Right ventricle myocardium inferior (tissue), 1 donor: ENCODE results near the gene PRKN. TPM values are rescaled to one million over a fixed set of nuclear protein-coding genes. Genes with fewer than 3 reads are reported as not detected.
"Not testable (repeated sequence)": the region's sequence is repeated elsewhere in the genome, so short reads cannot be mapped to it uniquely, and the experiment has no call there.

Experiments
- ATAC-seq: fragments of 200-7000 bp; cut with Tn5 transposase; one replicate; pipeline ENCODE4 v1.9.1; 2020; ENCODE audit warnings: mild to moderate bottlenecking, moderate library complexity
- DNase-seq: peaks from one replicate; pipeline ENCODE4 v3.0.0; 2021; ENCODE audit errors: missing footprints
- intact Hi-C: fragments of 100-400 bp; cut with DNase I; formaldehyde crosslinking; loops from one replicate; pipeline ENCODE4 v1.11.0; 2022
- total RNA-seq: library from RNA; stranded (reverse); fragmentation: NEBNext Ultra II Directional; extraction: Animal tissue kit (Norgen Biotek cat#: 25700); gene quantifications from one replicate; pipeline ENCODE4 v1.2.1, GENCODE V29; 2021
- donor health status: DM: no; HTN: yes; CAD: no; lungs with severe emphysema.

The PRKN gene
- total RNA-seq, 1 donor from 2014 or later, result 19.5 TPM

GRCh38 chr6:162580619-162581018 is 146.9 kb downstream of the PRKN start:
- ATAC-seq, result no peak
- intact Hi-C loops, result no loop called here

GRCh38 chr6:162576016-162576415 is 151.6 kb downstream of the PRKN start:
- DNase-seq, result no peak
- intact Hi-C loops, result no loop called here
- no peak for ATAC-seq

More at GRCh38 chr6:162580619-162581018, 146.9 kb downstream of the PRKN start:
- DNase-seq, result no peak

GRCh38 chr6:162572240-162572639 is 155.3 kb downstream of the PRKN start:
- intact Hi-C loops, result no loop called here
- DNase-seq (no peak), ATAC-seq (no peak)

GRCh38 chr6:162568266-162568665 is 159.3 kb downstream of the PRKN start:
- ATAC-seq (no peak), DNase-seq (no peak)
- intact Hi-C loops, result no loop called here

GRCh38 chr6:162562041-162562440 is 165.5 kb downstream of the PRKN start:
- DNase-seq (no peak), ATAC-seq (no peak)
- intact Hi-C loops, result no loop called here

- ATAC-seq (no peak), DNase-seq (no peak)
- intact Hi-C loops, result no loop called here
Observed at GRCh38 chr6:162560891-162561290, 166.7 kb downstream of the PRKN start.

- intact Hi-C loops, result no loop called here
- no peak for ATAC-seq
- no peak for DNase-seq
Observed at GRCh38 chr6:162554531-162554930, 173.0 kb downstream of the PRKN start.

GRCh38 chr6:162546905-162547304 is 180.7 kb downstream of the PRKN start:
- DNase-seq (no peak), ATAC-seq (no peak)
- intact Hi-C loops, result no loop called here

- intact Hi-C loops, result no loop called here
- no peak for ATAC-seq
- DNase-seq, result no peak
Observed at GRCh38 chr6:162543221-162543620, 184.3 kb downstream of the PRKN start.

- no peak for ATAC-seq
- intact Hi-C loops, result no loop called here
- no peak for DNase-seq
Observed at GRCh38 chr6:162541019-162541601, 186.5 kb downstream of the PRKN start.

GRCh38 chr6:162539321-162539720 is 188.2 kb downstream of the PRKN start:
- intact Hi-C loops, result loop anchor here (5.0 to 10.0 kb wide), 3 partner anchors 72 to 305 kb away; partner anchors contain the start of genes PACRG and PRKN
- ATAC-seq (no peak), DNase-seq (no peak)

- ATAC-seq (peak; percentile 86), DNase-seq (peak; percentile 86)
- intact Hi-C loops, result loop anchor here (5.0 to 10.0 kb wide), 3 partner anchors 71 to 304 kb away; partner anchors contain the start of genes PACRG and PRKN
Observed at GRCh38 chr6:162538643-162539064, 188.9 kb downstream of the PRKN start.

- ATAC-seq (peak; percentile 5), DNase-seq (no peak)
- intact Hi-C loops, result loop anchor here (10.0 kb wide), 1 partner anchor 298 kb away; no protein-coding TSS in a partner anchor
Observed at GRCh38 chr6:162533009-162533400, 194.6 kb downstream of the PRKN start.

- ATAC-seq (peak; percentile 43), DNase-seq (no peak)
- intact Hi-C loops, result loop anchor here (10.0 kb wide), 1 partner anchor 298 kb away; no protein-coding TSS in a partner anchor
Observed at GRCh38 chr6:162532283-162533008, 195.1 kb downstream of the PRKN start.

GRCh38 chr6:162531391-162531790 is 196.2 kb downstream of the PRKN start:
- not testable (repeated sequence) for DNase-seq, ATAC-seq
- intact Hi-C loops, result loop anchor here (10.0 kb wide), 1 partner anchor 297 kb away; no protein-coding TSS in a partner anchor

GRCh38 chr6:162528538-162528937 is 199.0 kb downstream of the PRKN start:
- ATAC-seq, result no peak
- no peak for DNase-seq
- intact Hi-C loops, result no loop called here

GRCh38 chr6:162526960-162527359 is 200.6 kb downstream of the PRKN start:
- ATAC-seq (no peak), DNase-seq (no peak)
- intact Hi-C loops, result no loop called here

GRCh38 chr6:162525181-162525580 is 202.4 kb downstream of the PRKN start:
- ATAC-seq (no peak), DNase-seq (no peak)
- intact Hi-C loops, result no loop called here

GRCh38 chr6:162512744-162513143 is 214.8 kb downstream of the PRKN start:
- no peak for DNase-seq
- intact Hi-C loops, result no loop called here
- ATAC-seq, result no peak

GRCh38 chr6:162497389-162497788 is 230.2 kb downstream of the PRKN start:
- DNase-seq, result no peak
- ATAC-seq, result no peak
- intact Hi-C loops, result no loop called here
